BLaER1 treated with 17β-estradiol and CSF1 and Interleukin-3, amounts not matched to agents 10 nM and 100 nM (cell line): ENCODE results near the gene NCMAP.

ENCODE experiments used
- H3K27ac ChIP-seq, 11 experiments: shearing (Covaris generic); formaldehyde crosslinking; 2 replicates each; pipeline ENCODE4 v1.8.1; 2022
- H3K27me3 ChIP-seq, 11 experiments: shearing (Covaris generic); formaldehyde crosslinking; 2 replicates each; pipeline ENCODE4 v1.8.1; 2022
- H3K36me3 ChIP-seq, 11 experiments: shearing (Covaris generic); formaldehyde crosslinking; 2 replicates each; pipeline ENCODE4 v1.8.1; 2022
- H3K4me1 ChIP-seq, 10 experiments: shearing (Covaris generic); formaldehyde crosslinking; 2 replicates each; pipeline ENCODE4 v1.8.1; 2022
- H3K4me2 ChIP-seq, 11 experiments: shearing (Covaris generic); formaldehyde crosslinking; 2 replicates each; pipeline ENCODE4 v1.8.1; 2022
- H3K4me3 ChIP-seq, 10 experiments: shearing (Covaris generic); formaldehyde crosslinking; 2 replicates each; pipeline ENCODE4 v1.8.1; 2022
- H3K9ac ChIP-seq, 11 experiments: shearing (Covaris generic); formaldehyde crosslinking; 2 replicates each; pipeline ENCODE4 v1.8.1; 2022
- H3K9me3 ChIP-seq, 11 experiments: shearing (Covaris generic); formaldehyde crosslinking; replicated peaks in 1 of 11; 2 replicates each; pipeline ENCODE4 v1.8.1; 2022
- H4K20me1 ChIP-seq, 11 experiments: shearing (Covaris generic); formaldehyde crosslinking; 2 replicates each; pipeline ENCODE4 v1.8.1; 2022
- Cebpa-rat ChIP-seq, 11 experiments: shearing (Covaris generic); IDR thresholded peaks; 2 replicates each; pipeline ENCODE4 v1.8.1; 2022

The NCMAP gene

GRCh38 chr1:24575905-24576587 is 20.2 kb downstream of the NCMAP start:
- Histone ChIP-seq H3K4me2 (no peak overlapping the region), H3K4me1 (peaks cover 9 to 18% (median 15%) of the 10 kb centered on the region in 10 experiments; a peak in 19 of 20 replicates), H3K9me3 (no peaks in the 10 kb centered on the region), H3K27ac (no peak overlapping the region), H3K36me3 (no peaks in the 10 kb centered on the region), H3K4me3 (no peak overlapping the region), H4K20me1 (no peaks in the 10 kb centered on the region), H3K9ac (no peak overlapping the region), H3K27me3 (no peaks in the 10 kb centered on the region)
- TF ChIP-seq Cebpa-rat (IDR thresholded peaks at IDR 0.05): no peak

- peaks cover 0 to under 1% (median 0%) of the 10 kb centered on the region in 10 experiments; a peak in 2 of 20 replicates for H3K4me1 ChIP-seq
- H3K9me3 ChIP-seq: no peaks in the 10 kb centered on the region; a peak in 1 of 22 replicates
- H3K27ac ChIP-seq: no peak overlapping the region
- no peaks in the 10 kb centered on the region for H4K20me1 ChIP-seq
- no peaks in the 10 kb centered on the region for H3K36me3 ChIP-seq
- H3K4me2 ChIP-seq: no peak overlapping the region
- no peak overlapping the region for H3K9ac ChIP-seq
- no peak for TF ChIP-seq Cebpa-rat (IDR thresholded peaks at IDR 0.05)
- H3K27me3 ChIP-seq: no peaks in the 10 kb centered on the region
- no peak overlapping the region for H3K4me3 ChIP-seq
These were observed 23.0 kb downstream of the NCMAP start for GRCh38 chr1:24578846-24579245.

- Histone ChIP-seq H3K9me3 (no peaks in the 10 kb centered on the region; a peak in 1 of 22 replicates), H3K4me3 (no peak overlapping the region), H3K36me3 (no peaks in the 10 kb centered on the region), H3K27me3 (no peaks in the 10 kb centered on the region), H3K9ac (no peak overlapping the region), H4K20me1 (no peaks in the 10 kb centered on the region), H3K27ac (no peak overlapping the region), H3K4me1 (peaks cover 0 to 5% (median 0%) of the 10 kb centered on the region in 10 experiments; a peak in 3 of 20 replicates), H3K4me2 (no peak overlapping the region)
- TF ChIP-seq Cebpa-rat (IDR thresholded peaks at IDR 0.05): no peak
These were observed 24.9 kb downstream of the NCMAP start for GRCh38 chr1:24580756-24581155.

GRCh38 chr1:24584171-24584647 is 28.3 kb downstream of the NCMAP start:
- H3K4me2 ChIP-seq: no peak overlapping the region; a peak in 1 of 22 replicates
- no peak overlapping the region for H3K9ac ChIP-seq
- no peaks in the 10 kb centered on the region for H3K27me3 ChIP-seq

GRCh38 chr1:24586119-24586518 is 30.2 kb downstream of the NCMAP start:
- TF ChIP-seq Cebpa-rat (IDR thresholded peaks at IDR 0.05): no peak
- Histone ChIP-seq H3K9ac (no peak overlapping the region; a peak in 1 of 22 replicates), H3K27ac (no peak overlapping the region), H3K4me3 (no peak overlapping the region), H3K27me3 (no peaks in the 10 kb centered on the region), H4K20me1 (no peaks in the 10 kb centered on the region), H3K36me3 (no peaks in the 10 kb centered on the region), H3K4me1 (peaks cover 0 to 5% (median 0%) of the 10 kb centered on the region in 10 experiments; a peak in 3 of 20 replicates), H3K4me2 (no peak overlapping the region), H3K9me3 (no peaks in the 10 kb centered on the region; a peak in 1 of 22 replicates)

More at GRCh38 chr1:24584171-24584647, 28.3 kb downstream of the NCMAP start:
- peaks cover 0 to 5% (median 0%) of the 10 kb centered on the region in 10 experiments; a peak in 3 of 20 replicates for H3K4me1 ChIP-seq
- no peak overlapping the region for H3K4me3 ChIP-seq
- TF ChIP-seq Cebpa-rat (IDR thresholded peaks at IDR 0.05): no peak
- no peak overlapping the region for H3K27ac ChIP-seq
- no peaks in the 10 kb centered on the region for H4K20me1 ChIP-seq
- H3K36me3 ChIP-seq: no peaks in the 10 kb centered on the region
- H3K9me3 ChIP-seq: no peaks in the 10 kb centered on the region; a peak in 1 of 22 replicates

GRCh38 chr1:24586970-24587820 is 31.3 kb downstream of the NCMAP start:
- no peaks in the 10 kb centered on the region; a peak in 1 of 22 replicates for H3K9me3 ChIP-seq
- H3K4me2 ChIP-seq: no peak overlapping the region
- no peak overlapping the region for H3K4me3 ChIP-seq
- H3K27me3 ChIP-seq: no peaks in the 10 kb centered on the region
- H3K36me3 ChIP-seq: no peaks in the 10 kb centered on the region
- no peak for TF ChIP-seq Cebpa-rat (IDR thresholded peaks at IDR 0.05)
- H3K9ac ChIP-seq: no peak overlapping the region
- peaks cover 0 to 5% (median 0%) of the 10 kb centered on the region in 10 experiments; a peak in 3 of 20 replicates for H3K4me1 ChIP-seq
- no peaks in the 10 kb centered on the region for H4K20me1 ChIP-seq
- H3K27ac ChIP-seq: no peak overlapping the region

- no peak for TF ChIP-seq Cebpa-rat (IDR thresholded peaks at IDR 0.05)
- Histone ChIP-seq H3K9ac (no peak overlapping the region), H3K4me1 (peaks cover 0 to 5% (median 0%) of the 10 kb centered on the region in 10 experiments; a peak in 3 of 20 replicates), H4K20me1 (no peaks in the 10 kb centered on the region), H3K36me3 (no peaks in the 10 kb centered on the region), H3K27me3 (no peaks in the 10 kb centered on the region), H3K4me2 (no peak overlapping the region), H3K9me3 (no peaks in the 10 kb centered on the region), H3K27ac (no peak overlapping the region), H3K4me3 (no peak overlapping the region)
These were observed 32.7 kb downstream of the NCMAP start for GRCh38 chr1:24588573-24588972.

- Histone ChIP-seq H3K27ac (no peak overlapping the region), H3K9me3 (no peaks in the 10 kb centered on the region), H3K36me3 (no peaks in the 10 kb centered on the region), H3K9ac (no peak overlapping the region), H3K4me3 (no peak overlapping the region), H3K4me2 (no peak overlapping the region), H3K4me1 (peaks cover 0 to under 1% (median 0%) of the 10 kb centered on the region in 10 experiments; a peak in 2 of 20 replicates), H3K27me3 (no peaks in the 10 kb centered on the region), H4K20me1 (no peaks in the 10 kb centered on the region)
- no peak for TF ChIP-seq Cebpa-rat (IDR thresholded peaks at IDR 0.05)
These were observed 33.3 kb downstream of the NCMAP start for GRCh38 chr1:24589200-24589599.

- Histone ChIP-seq H3K36me3 (no peaks in the 10 kb centered on the region), H3K4me3 (no peak overlapping the region), H3K9me3 (no peaks in the 10 kb centered on the region), H3K4me1 (no peaks in the 10 kb centered on the region), H3K9ac (no peak overlapping the region), H3K4me2 (no peak overlapping the region), H4K20me1 (no peaks in the 10 kb centered on the region), H3K27ac (no peak overlapping the region), H3K27me3 (no peaks in the 10 kb centered on the region)
- TF ChIP-seq Cebpa-rat (IDR thresholded peaks at IDR 0.05): no peak
These were observed 35.9 kb downstream of the NCMAP start for GRCh38 chr1:24591781-24592180.
